HepG2 (cell line): ENCODE measurements around the gene PLB1. TPM values are rescaled to one million over a fixed set of nuclear protein-coding genes. Genes with fewer than 3 reads are reported as not detected.
A peak's percentile ranks its signal among the peaks of the same experiment; 100 is the strongest.

Source experiments
- BCL6 ChIP-seq: IDR thresholded peaks from 2 replicates; pipeline ENCODE4 v1.6.1; 2016; ENCODE audit warnings: missing genetic modification reagents, missing compliant biosample characterization
- BRCA1 ChIP-seq: sonication (generic); formaldehyde crosslinking; IDR thresholded peaks from 2 replicates; pipeline ENCODE4 v1.4.0; 2020; ENCODE audit warnings: missing genetic modification reagents
- FLYWCH1 ChIP-seq: sonication (generic); formaldehyde crosslinking; IDR thresholded peaks from 2 replicates; pipeline ENCODE4 v1.8.1; 2023; ENCODE audit warnings: mild to moderate bottlenecking, missing genetic modification reagents
- SP140L ChIP-seq: sonication (generic); formaldehyde crosslinking; IDR thresholded peaks from 2 replicates; pipeline ENCODE4 v1.4.0; 2020; ENCODE audit warnings: missing genetic modification reagents, borderline replicate concordance
- U2AF1 ChIP-seq: fragments of 200-400 bp; formaldehyde crosslinking; optimal IDR thresholded peaks from 2 replicates; pipeline ENCODE3; 2017; ENCODE audit warnings: mild to moderate bottlenecking, low read depth, low read length
- U2AF2 ChIP-seq: fragments of 200-400 bp; formaldehyde crosslinking; IDR thresholded peaks from 2 replicates; pipeline ENCODE4 v1.6.1; 2017; ENCODE audit warnings: low read depth, mild to moderate bottlenecking, low read length
- ZNF143 ChIP-seq: sonication (generic); formaldehyde crosslinking; IDR thresholded peaks from 2 replicates; pipeline ENCODE4 v1.4.0; 2020; ENCODE audit warnings: missing genetic modification reagents
- ZNF749 ChIP-seq: sonication (generic); formaldehyde crosslinking; IDR thresholded peaks from 2 replicates; pipeline ENCODE4 v1.8.0; 2022; ENCODE audit warnings: mild to moderate bottlenecking, missing genetic modification reagents, moderate library complexity, borderline replicate concordance
- ZNF790 ChIP-seq: sonication (generic); formaldehyde crosslinking; IDR thresholded peaks from 2 replicates; pipeline ENCODE4 v1.8.0; 2022; ENCODE audit warnings: missing genetic modification reagents, mild to moderate bottlenecking, borderline replicate concordance
- ZSCAN20 ChIP-seq: sonication (generic); formaldehyde crosslinking; IDR thresholded peaks from 2 replicates; pipeline ENCODE4 v1.4.0; 2020; ENCODE audit warnings: missing genetic modification reagents, mild to moderate bottlenecking, borderline replicate concordance
- polyA plus RNA-seq, 8 experiments: library from polyadenylated mRNA; depleted of rRNA in 3 of 8; stranded (reverse) in 7 of 8; unstranded in 1 of 8; fragments of >200 nt; fragmentation: Illumina TruSeq in 4 of 8; extraction: Trizol in 4 of 8; gene quantifications; 2 replicates each; pipeline versions ENCODE4 v1.2.1 to v1.2.3, GENCODE V29; 2011 to 2016; ENCODE audit warnings: low read depth in 4 of 8, missing spikeins in 1 of 8, mixed read lengths in 1 of 8; ENCODE audit not compliant: insufficient read depth in 1 of 8
- total RNA-seq, 5 experiments: library from RNA; depleted of rRNA; stranded (reverse); fragments of >200 nt; fragmentation: Illumina TruSeq; extraction: Trizol; gene quantifications; 2 replicates each; pipeline ENCODE4 v1.2.3, GENCODE V29; 2016; ENCODE audit warnings: low read depth in 1 of 5
- TF ChIP-seq, protein P1 (sequence below): sonication (generic); formaldehyde crosslinking; IDR thresholded peaks from 2 replicates; pipeline ENCODE4 v1.4.0; 2020; ENCODE audit warnings: missing genetic modification reagents
- TF ChIP-seq, protein P2 (sequence below): sonication (generic); formaldehyde crosslinking; IDR thresholded peaks from 2 replicates; pipeline ENCODE4; 2020; ENCODE audit warnings: missing genetic modification reagents, mild to moderate bottlenecking, borderline replicate concordance
- TF ChIP-seq, protein P3 (sequence below): sonication (generic); formaldehyde crosslinking; IDR thresholded peaks from 2 replicates; pipeline ENCODE4 v1.4.0; 2020; ENCODE audit warnings: missing genetic modification reagents
- TF ChIP-seq, protein P4 (sequence below): sonication (generic); formaldehyde crosslinking; IDR thresholded peaks from 2 replicates; pipeline ENCODE4 v1.8.0; 2022; ENCODE audit warnings: missing genetic modification reagents, mild to moderate bottlenecking, moderate library complexity, borderline replicate concordance
- TF ChIP-seq, protein P5 (sequence below): sonication (generic); formaldehyde crosslinking; IDR thresholded peaks from 2 replicates; pipeline ENCODE4 v1.4.0; 2020; ENCODE audit warnings: missing genetic modification reagents, borderline replicate concordance

PLB1 gene
- total and polyA plus RNA-seq, 2 of the 13 experiments (the other 11 are each of a cell fraction or from before 2014, with no cell fraction given), result 0.20 to 1.8 TPM

DNA sequence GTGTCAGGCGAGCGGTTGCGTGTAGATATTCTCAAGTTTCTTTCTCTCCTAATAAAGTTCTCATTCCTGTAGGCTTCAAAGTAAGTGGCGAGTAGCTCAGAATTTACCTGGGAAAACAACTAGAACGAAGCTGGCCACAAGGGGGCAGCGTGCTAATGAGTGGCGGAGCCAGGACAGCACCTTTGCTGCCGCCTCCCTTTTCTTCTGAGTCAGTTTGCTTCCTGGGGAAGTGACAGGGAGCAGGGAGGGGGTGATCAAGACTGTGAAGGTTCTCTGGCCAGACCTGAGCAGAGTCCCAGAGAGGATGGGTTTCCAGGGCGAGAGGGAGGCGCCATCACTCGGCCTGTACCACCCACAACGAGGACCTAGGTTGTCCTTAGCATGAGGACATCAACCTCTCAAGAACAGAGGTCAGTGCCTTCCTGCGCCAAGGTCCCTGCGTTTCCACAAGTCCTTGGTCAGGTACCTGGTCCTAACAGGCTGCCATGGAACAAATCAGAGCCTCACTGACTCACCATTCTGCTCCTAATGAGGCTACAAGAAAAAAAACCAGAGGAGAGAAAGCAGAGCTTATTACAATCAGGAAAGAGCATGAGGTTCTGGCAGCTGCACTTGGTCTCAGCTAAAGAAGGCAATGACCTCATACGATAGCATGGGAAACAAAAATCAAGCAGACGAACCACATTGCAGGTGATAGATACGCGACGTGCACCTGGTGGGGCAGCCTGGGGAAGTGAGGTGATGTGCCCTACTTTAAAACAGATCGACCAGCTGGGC lies 98.7 kb downstream of the PLB1 start (continued):
- TF ChIP-seq, protein P1, sequence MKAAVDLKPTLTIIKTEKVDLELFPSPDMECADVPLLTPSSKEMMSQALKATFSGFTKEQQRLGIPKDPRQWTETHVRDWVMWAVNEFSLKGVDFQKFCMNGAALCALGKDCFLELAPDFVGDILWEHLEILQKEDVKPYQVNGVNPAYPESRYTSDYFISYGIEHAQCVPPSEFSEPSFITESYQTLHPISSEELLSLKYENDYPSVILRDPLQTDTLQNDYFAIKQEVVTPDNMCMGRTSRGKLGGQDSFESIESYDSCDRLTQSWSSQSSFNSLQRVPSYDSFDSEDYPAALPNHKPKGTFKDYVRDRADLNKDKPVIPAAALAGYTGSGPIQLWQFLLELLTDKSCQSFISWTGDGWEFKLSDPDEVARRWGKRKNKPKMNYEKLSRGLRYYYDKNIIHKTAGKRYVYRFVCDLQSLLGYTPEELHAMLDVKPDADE (CRISPR knock-in tag), result no peak
- TF ChIP-seq BCL6 (CRISPR knock-in tag) (peak; percentile 25; the same call in 1 of the 2 replicates), FLYWCH1 (CRISPR knock-in tag) (no peak), BRCA1 (CRISPR knock-in tag) (no peak), U2AF1 (no peak), SP140L (CRISPR knock-in tag) (no peak), ZNF749 (CRISPR knock-in tag) (no peak), ZNF143 (no peak), ZNF790 (no peak), U2AF2 (no peak), ZSCAN20 (CRISPR knock-in tag) (no peak)
- TF ChIP-seq, protein P2, sequence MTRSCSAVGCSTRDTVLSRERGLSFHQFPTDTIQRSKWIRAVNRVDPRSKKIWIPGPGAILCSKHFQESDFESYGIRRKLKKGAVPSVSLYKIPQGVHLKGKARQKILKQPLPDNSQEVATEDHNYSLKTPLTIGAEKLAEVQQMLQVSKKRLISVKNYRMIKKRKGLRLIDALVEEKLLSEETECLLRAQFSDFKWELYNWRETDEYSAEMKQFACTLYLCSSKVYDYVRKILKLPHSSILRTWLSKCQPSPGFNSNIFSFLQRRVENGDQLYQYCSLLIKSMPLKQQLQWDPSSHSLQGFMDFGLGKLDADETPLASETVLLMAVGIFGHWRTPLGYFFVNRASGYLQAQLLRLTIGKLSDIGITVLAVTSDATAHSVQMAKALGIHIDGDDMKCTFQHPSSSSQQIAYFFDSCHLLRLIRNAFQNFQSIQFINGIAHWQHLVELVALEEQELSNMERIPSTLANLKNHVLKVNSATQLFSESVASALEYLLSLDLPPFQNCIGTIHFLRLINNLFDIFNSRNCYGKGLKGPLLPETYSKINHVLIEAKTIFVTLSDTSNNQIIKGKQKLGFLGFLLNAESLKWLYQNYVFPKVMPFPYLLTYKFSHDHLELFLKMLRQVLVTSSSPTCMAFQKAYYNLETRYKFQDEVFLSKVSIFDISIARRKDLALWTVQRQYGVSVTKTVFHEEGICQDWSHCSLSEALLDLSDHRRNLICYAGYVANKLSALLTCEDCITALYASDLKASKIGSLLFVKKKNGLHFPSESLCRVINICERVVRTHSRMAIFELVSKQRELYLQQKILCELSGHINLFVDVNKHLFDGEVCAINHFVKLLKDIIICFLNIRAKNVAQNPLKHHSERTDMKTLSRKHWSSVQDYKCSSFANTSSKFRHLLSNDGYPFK, result peak; percentile 43; the same call in 1 of the 2 replicates
- TF ChIP-seq, protein P3, sequence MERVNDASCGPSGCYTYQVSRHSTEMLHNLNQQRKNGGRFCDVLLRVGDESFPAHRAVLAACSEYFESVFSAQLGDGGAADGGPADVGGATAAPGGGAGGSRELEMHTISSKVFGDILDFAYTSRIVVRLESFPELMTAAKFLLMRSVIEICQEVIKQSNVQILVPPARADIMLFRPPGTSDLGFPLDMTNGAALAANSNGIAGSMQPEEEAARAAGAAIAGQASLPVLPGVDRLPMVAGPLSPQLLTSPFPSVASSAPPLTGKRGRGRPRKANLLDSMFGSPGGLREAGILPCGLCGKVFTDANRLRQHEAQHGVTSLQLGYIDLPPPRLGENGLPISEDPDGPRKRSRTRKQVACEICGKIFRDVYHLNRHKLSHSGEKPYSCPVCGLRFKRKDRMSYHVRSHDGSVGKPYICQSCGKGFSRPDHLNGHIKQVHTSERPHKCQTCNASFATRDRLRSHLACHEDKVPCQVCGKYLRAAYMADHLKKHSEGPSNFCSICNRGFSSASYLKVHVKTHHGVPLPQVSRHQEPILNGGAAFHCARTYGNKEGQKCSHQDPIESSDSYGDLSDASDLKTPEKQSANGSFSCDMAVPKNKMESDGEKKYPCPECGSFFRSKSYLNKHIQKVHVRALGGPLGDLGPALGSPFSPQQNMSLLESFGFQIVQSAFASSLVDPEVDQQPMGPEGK (CRISPR knock-in tag), result peak; percentile 18; the same call in 1 of the 2 replicates
- TF ChIP-seq, protein P4, sequence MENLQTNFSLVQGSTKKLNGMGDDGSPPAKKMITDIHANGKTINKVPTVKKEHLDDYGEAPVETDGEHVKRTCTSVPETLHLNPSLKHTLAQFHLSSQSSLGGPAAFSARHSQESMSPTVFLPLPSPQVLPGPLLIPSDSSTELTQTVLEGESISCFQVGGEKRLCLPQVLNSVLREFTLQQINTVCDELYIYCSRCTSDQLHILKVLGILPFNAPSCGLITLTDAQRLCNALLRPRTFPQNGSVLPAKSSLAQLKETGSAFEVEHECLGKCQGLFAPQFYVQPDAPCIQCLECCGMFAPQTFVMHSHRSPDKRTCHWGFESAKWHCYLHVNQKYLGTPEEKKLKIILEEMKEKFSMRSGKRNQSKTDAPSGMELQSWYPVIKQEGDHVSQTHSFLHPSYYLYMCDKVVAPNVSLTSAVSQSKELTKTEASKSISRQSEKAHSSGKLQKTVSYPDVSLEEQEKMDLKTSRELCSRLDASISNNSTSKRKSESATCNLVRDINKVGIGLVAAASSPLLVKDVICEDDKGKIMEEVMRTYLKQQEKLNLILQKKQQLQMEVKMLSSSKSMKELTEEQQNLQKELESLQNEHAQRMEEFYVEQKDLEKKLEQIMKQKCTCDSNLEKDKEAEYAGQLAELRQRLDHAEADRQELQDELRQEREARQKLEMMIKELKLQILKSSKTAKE (CRISPR knock-in tag), result no peak
- TF ChIP-seq, protein P5, sequence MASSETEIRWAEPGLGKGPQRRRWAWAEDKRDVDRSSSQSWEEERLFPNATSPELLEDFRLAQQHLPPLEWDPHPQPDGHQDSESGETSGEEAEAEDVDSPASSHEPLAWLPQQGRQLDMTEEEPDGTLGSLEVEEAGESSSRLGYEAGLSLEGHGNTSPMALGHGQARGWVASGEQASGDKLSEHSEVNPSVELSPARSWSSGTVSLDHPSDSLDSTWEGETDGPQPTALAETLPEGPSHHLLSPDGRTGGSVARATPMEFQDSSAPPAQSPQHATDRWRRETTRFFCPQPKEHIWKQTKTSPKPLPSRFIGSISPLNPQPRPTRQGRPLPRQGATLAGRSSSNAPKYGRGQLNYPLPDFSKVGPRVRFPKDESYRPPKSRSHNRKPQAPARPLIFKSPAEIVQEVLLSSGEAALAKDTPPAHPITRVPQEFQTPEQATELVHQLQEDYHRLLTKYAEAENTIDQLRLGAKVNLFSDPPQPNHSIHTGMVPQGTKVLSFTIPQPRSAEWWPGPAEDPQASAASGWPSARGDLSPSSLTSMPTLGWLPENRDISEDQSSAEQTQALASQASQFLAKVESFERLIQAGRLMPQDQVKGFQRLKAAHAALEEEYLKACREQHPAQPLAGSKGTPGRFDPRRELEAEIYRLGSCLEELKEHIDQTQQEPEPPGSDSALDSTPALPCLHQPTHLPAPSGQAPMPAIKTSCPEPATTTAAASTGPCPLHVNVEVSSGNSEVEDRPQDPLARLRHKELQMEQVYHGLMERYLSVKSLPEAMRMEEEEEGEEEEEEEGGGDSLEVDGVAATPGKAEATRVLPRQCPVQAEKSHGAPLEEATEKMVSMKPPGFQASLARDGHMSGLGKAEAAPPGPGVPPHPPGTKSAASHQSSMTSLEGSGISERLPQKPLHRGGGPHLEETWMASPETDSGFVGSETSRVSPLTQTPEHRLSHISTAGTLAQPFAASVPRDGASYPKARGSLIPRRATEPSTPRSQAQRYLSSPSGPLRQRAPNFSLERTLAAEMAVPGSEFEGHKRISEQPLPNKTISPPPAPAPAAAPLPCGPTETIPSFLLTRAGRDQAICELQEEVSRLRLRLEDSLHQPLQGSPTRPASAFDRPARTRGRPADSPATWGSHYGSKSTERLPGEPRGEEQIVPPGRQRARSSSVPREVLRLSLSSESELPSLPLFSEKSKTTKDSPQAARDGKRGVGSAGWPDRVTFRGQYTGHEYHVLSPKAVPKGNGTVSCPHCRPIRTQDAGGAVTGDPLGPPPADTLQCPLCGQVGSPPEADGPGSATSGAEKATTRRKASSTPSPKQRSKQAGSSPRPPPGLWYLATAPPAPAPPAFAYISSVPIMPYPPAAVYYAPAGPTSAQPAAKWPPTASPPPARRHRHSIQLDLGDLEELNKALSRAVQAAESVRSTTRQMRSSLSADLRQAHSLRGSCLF (CRISPR knock-in tag), result no peak
